HG02938 (cell line): ENCODE results near the gene SLC25A34.

ENCODE experiments used
- ATAC-seq: cut with Tn5 transposase; IDR thresholded peaks from one replicate; pipeline ENCODE4 v1.9.1; 2021; ENCODE audit warnings: mild to moderate bottlenecking, moderate library complexity; ENCODE audit not compliant: unreplicated experiment

SLC25A34 gene

GRCh38 chr1:15750924-15751323 lies 14.9 kb downstream of the SLC25A34 start:
- ATAC-seq, result no peak

GRCh38 chr1:15751717-15752116 lies 15.7 kb downstream of the SLC25A34 start:
- ATAC-seq, result no peak

GRCh38 chr1:15753776-15754175 lies 17.7 kb downstream of the SLC25A34 start:
- no peak for ATAC-seq

GRCh38 chr1:15755021-15755645 lies 19.1 kb downstream of the SLC25A34 start:
- ATAC-seq, result no peak

- no peak for ATAC-seq
Observed at GRCh38 chr1:15755646-15756040, 19.6 kb downstream of the SLC25A34 start.

GRCh38 chr1:15756143-15757015 lies 20.3 kb downstream of the SLC25A34 start:
- ATAC-seq, result no peak

DNA sequence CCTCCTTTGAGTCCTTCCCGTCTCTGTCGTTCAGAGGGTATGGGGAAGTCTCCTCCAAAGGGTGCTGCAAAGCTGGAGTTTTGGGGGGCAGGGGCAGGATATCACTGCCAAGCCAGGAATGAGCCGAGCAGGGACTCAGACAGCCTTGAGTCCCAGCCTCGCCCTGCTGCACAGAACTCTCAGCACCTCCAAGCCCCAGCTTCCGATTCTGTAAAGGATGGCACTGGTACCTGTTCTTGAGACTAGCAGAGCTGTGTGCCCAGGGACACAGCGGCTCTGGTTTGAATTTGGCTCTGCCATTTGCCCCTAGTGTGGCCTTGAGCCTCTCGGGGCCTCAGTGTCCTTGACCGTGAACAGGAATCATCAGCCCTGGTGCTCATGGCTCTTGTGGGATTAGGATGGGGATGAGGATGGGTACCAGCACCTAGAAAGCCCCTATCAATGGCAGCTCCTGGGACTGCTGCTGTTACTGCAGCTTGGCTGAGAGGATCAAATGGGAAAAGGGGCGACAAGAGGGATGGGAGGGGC lies 21.0 kb downstream of the SLC25A34 start:
- ATAC-seq, result no peak

- ATAC-seq, result no peak
Observed at GRCh38 chr1:15757575-15758342, 21.7 kb downstream of the SLC25A34 start.

DNA sequence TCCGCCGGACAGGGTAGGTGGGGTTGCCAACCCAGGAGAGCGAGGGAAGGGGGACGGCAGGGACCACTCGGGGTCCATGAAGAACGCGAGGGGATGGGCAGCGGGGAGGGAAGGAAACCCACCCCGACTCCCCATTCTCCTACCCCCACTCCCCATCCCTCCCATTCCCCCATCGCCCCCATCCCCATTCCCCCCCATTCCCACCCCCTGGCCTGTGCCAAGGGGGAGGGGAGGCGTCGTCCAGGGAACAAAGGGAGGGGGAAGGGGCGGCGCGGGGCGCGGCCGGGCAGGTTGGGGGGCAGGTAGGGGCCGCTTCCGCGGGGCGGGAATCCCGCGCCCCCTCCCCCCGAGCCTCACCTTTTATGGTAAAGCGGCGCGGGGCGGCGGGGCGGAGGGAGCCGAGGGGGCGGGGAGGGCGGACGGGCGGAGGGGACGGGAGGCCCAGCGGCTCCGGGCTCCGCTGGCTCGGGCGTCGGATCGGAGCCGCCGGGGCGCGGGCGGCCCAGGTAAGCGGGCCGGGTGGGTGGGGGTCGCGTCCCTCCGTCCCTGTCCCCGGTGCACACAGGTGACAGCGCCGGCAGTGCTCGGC lies 22.4 kb downstream of the SLC25A34 start, which contains the start of gene FBLIM1:
Gene FBLIM1 (plus strand): TSS at position 453 of the 589 bp plus-strand sequence. CDS start 6,189 bp downstream, outside the sequence.
- no peak for ATAC-seq

- ATAC-seq, result no peak
Observed at GRCh38 chr1:15758953-15759661, 23.0 kb downstream of the SLC25A34 start.

- ATAC-seq, result no peak
Observed at GRCh38 chr1:15760520-15761211, 24.6 kb downstream of the SLC25A34 start.

GRCh38 chr1:15761366-15762128 lies 25.5 kb downstream of the SLC25A34 start:
- no peak for ATAC-seq

DNA sequence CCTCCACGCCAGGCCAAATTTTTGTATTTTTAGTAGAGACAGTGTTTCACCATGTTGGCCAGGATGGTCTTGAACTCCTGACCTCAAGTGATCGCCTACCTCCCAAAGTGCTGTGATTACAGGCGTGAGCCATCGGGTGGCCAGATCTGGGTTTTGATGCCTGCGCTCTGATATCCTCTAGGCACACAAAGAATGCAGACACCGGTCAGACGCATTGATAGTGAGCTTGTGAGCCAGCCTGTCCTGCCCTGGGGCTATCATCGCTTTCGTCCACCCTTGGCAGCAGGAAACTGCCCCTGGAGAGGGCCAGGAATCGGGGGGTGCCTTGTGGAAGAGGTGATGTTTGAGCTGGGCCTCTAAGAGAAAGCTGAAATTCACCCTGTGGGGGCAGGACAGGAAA lies 26.5 kb downstream of the SLC25A34 start:
- no peak for ATAC-seq

DNA sequence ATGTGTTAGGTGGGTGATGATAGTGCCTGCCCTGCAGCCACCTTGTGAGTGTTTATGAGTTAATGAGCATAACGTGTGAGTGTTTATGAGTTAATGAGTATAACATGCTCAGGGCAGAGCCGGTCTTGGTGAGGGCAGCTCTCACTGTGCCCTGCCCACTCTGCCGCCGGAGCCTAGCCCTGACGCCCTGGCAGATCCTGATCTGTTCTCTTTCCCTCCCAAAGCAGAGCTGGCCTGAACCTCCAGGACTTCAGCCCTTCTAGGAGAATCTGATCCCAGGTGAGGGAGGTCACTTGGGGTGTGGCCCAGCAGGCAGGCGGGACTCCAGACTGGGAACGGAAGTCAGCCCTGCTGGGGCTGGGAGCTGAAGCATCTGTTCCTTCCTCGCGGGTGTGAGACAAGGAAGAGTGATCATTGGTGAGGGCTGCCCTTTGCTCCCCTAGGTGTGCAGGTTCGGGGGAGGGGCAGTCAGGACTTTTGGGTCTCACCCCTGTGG lies 28.3 kb downstream of the SLC25A34 start:
- no peak for ATAC-seq

DNA sequence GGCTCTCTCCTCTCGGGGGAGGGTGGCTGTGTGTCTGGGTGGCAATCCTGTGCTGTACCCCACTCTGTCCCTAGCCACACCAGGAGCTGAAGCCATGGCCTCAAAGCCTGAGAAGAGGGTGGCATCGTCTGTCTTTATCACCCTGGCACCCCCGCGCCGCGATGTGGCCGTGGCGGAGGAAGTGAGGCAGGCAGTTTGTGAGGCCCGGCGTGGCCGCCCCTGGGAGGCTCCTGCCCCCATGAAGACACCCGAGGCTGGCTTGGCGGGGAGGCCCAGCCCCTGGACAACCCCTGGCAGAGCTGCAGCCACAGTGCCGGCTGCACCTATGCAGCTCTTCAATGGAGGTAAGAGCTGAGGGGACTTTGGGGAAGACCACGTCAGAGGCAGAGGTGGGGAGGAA lies 28.8 kb downstream of the SLC25A34 start:
- no peak for ATAC-seq

DNA sequence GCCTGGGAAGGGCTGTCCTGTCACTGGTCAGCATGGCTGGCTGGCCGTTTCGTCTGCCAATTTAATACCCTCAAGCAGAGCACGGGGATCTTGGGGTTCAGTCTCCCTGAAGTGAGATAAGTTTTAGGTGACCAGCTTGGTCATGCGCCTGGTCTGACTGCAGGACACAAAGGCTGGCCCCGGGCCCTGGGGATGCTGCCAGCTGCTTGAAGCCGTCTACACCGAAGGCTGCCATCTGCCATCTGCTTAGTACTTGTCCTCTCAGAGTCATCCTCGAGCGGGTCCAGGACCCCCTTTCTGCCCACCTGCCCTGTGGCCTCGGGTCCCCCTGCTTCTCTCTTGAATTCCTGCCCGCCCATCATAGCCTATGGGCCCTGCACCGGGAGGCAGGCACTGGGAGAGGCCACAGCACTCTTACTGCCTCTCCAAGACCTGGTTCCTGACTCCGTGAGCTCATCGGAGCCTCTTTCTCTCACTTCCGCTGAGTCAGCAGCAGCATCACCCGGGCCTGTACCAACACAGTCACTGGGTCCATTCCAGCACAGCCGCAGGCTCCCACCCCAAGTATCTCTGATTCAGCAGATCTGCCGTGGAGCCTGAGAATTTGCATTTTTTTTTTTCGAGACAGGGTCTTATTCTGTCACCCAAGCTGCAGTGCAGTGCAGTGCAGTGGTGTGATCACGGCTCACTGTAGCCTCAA lies 29.6 kb downstream of the SLC25A34 start:
- ATAC-seq, result no peak

DNA sequence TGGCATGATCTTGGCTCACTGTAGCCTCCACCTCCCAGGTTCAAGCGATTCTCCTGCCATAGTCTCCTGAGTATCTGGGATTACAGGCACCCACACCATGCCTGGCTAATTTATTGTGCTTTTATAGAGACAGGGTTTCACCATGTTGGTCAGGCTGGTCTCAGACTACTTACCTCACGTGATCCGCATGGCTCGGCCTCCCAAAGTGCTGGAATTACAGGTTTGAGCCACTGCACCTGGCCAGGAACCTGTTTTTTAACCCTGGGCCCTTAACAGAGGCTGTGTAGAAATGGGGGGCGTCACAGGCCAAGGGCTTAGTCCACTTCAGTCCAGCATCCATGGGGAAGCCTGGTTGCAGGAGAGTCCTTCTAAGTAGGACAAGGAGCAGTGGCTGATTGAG lies 31.9 kb downstream of the SLC25A34 start:
- ATAC-seq, result no peak

DNA sequence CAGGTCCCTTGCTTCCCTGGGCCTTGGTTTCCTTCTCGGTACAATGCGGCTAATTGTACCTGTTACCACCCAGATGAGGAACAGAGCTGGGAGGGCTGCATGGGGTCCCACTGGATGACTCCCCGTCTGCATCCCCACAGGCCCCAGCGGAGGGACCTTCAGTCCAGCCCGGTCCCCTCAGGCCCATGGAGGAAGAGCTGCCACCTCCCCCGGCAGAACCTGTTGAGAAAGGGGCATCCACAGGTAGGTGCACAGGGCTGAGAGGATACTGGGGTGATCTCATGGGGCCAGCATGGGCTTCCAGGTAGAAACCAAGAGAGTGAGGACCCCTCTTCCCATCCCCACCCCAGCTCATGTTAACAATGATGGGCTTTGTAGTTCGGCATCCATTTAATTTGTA lies 32.3 kb downstream of the SLC25A34 start:
- ATAC-seq, result no peak
